HEK293T (cell line): ENCODE data around the gene SYNE2.

Experiments used
- BHLHE40 ChIP-seq: fragments of 450-650 bp; IDR thresholded peaks from 2 replicates; pipeline ENCODE4 v1.6.1; 2016; ENCODE audit warnings: mild to moderate bottlenecking, moderate library complexity, borderline replicate concordance
- CTBP1 ChIP-seq: fragments of 450-650 bp; IDR thresholded peaks from 2 replicates; pipeline ENCODE4 v1.6.1; 2016; ENCODE audit warnings: borderline replicate concordance
- ELF4 ChIP-seq: fragments of 450-650 bp; IDR thresholded peaks from 2 replicates; pipeline ENCODE4 v1.6.1; 2017; ENCODE audit warnings: antibody characterized with exemption
- FOXK2 ChIP-seq: fragments of 450-650 bp; IDR thresholded peaks from 2 replicates; pipeline ENCODE4 v1.6.1; 2016; ENCODE audit warnings: mild to moderate bottlenecking
- FOXM1 ChIP-seq: fragments of 450-650 bp; IDR thresholded peaks from 2 replicates; pipeline ENCODE4 v1.6.1; 2017; ENCODE audit warnings: mild to moderate bottlenecking, borderline replicate concordance
- L3MBTL2 ChIP-seq: fragments of 450-650 bp; conservative IDR thresholded peaks from 2 replicates; pipeline ENCODE4 v1.6.1; 2016; ENCODE audit warnings: mild to moderate bottlenecking
- SP1 ChIP-seq: fragments of 450-650 bp; IDR thresholded peaks from 2 replicates; pipeline ENCODE4 v1.6.1; 2017
- SUZ12 ChIP-seq: fragments of 450-650 bp; IDR thresholded peaks from 2 replicates; pipeline ENCODE4 v1.6.1; 2016; ENCODE audit warnings: mild to moderate bottlenecking
- TARDBP ChIP-seq: fragments of 450-650 bp; IDR thresholded peaks from 2 replicates; pipeline ENCODE4 v1.6.1; 2016
- ZNF384 ChIP-seq: fragments of 450-650 bp; IDR thresholded peaks from 2 replicates; pipeline ENCODE4 v1.6.1; 2016

DNA sequence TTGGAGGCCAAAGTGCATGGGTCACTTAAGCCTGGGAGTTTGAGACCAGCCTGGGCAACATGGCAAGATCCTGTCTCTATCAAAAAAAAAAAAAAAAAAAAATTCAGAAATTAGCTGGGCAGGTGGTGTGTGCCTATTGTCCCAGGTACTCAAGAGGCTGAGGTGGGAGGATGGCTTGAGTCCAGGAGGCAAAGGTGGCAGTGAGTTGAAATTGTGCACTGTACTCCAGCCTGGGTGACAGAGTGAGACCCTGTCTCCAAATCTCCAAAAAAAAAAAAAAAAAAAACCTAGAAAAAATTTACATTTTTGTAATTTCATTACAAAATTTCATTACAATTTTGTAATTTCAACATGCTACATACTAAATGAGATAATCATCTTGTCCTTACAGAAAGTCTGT lies 42.7 kb downstream of the SYNE2 start:
- no peak for TF ChIP-seq BHLHE40
- TF ChIP-seq SP1, result no peak
- no peak for TF ChIP-seq ELF4
- no peak for TF ChIP-seq ZNF384
- no peak for TF ChIP-seq TARDBP
- TF ChIP-seq CTBP1, result no peak
- no peak for TF ChIP-seq FOXM1
- TF ChIP-seq SUZ12, result no peak
- TF ChIP-seq FOXK2, result no peak
- TF ChIP-seq L3MBTL2, result no peak
